Measurements from ENCODE around the gene S100A12.

Gene S100A12

GRCh38 chr1:153394391-153394790, 19.0 kb upstream of the S100A12 start:
- H3K4me3 ChIP-seq (ENCODE audit: low read depth, low read length) = no peak overlapping the region
- no peak for DNase-seq (ENCODE audit: low read depth)
- TF ChIP-seq CTCF (IDR thresholded peaks at IDR 0.05; ENCODE audit: low read depth, low read length, missing control alignments) = no peak
- in situ Hi-C loops (cut with HindIII; ENCODE audit: low sequenced_read_pairs) = no loop called here

GRCh38 chr1:153393926-153394325, 18.5 kb upstream of the S100A12 start:
- no peak for DNase-seq (ENCODE audit: low read depth)
- no peak for TF ChIP-seq CTCF (IDR thresholded peaks at IDR 0.05; ENCODE audit: low read depth, low read length, missing control alignments)
- in situ Hi-C loops (cut with HindIII; ENCODE audit: low sequenced_read_pairs) = no loop called here
- H3K4me3 ChIP-seq (ENCODE audit: low read depth, low read length) = no peak overlapping the region

- DNase-seq (ENCODE audit: low read depth) = no peak
- in situ Hi-C loops (cut with HindIII; ENCODE audit: low sequenced_read_pairs) = no loop called here
- H3K4me3 ChIP-seq (ENCODE audit: low read depth, low read length) = no peak overlapping the region
- TF ChIP-seq CTCF (IDR thresholded peaks at IDR 0.05; ENCODE audit: low read depth, low read length, missing control alignments) = no peak
These were observed 17.4 kb upstream of the S100A12 start for GRCh38 chr1:153392822-153393221.

- TF ChIP-seq CTCF (IDR thresholded peaks at IDR 0.05; ENCODE audit: low read depth, low read length, missing control alignments) = no peak
- no peak for DNase-seq (ENCODE audit: low read depth)
- no peak overlapping the region for H3K4me3 ChIP-seq (ENCODE audit: low read depth, low read length)
- in situ Hi-C loops (cut with HindIII; ENCODE audit: low sequenced_read_pairs) = no loop called here
These were observed 16.8 kb upstream of the S100A12 start for GRCh38 chr1:153392258-153392657.

- H3K4me3 ChIP-seq (ENCODE audit: low read depth, low read length) = no peak within 1 kb of the TSS
- in situ Hi-C loops (cut with HindIII; ENCODE audit: low sequenced_read_pairs) = no loop called here
- DNase-seq (ENCODE audit: low read depth) = no peak
- no peak for TF ChIP-seq CTCF (IDR thresholded peaks at IDR 0.05; ENCODE audit: low read depth, low read length, missing control alignments)
These were observed 15.7 kb upstream of the S100A12 start, which contains the start of gene S100A8 for GRCh38 chr1:153390938-153391710. S100A8 (minus strand) TSS chr1:153391073; CDS start chr1:153390535, 538 bp downstream.

GRCh38 chr1:153389973-153390879, 14.8 kb upstream of the S100A12 start:
- in situ Hi-C loops (cut with HindIII; ENCODE audit: low sequenced_read_pairs) = no loop called here
- no peak overlapping the region for H3K4me3 ChIP-seq (ENCODE audit: low read depth, low read length)
- no peak for DNase-seq (ENCODE audit: low read depth)
- no peak for TF ChIP-seq CTCF (IDR thresholded peaks at IDR 0.05; ENCODE audit: low read depth, low read length, missing control alignments)
